ENCODE results near the gene NLGN1.

NLGN1 gene

DNA sequence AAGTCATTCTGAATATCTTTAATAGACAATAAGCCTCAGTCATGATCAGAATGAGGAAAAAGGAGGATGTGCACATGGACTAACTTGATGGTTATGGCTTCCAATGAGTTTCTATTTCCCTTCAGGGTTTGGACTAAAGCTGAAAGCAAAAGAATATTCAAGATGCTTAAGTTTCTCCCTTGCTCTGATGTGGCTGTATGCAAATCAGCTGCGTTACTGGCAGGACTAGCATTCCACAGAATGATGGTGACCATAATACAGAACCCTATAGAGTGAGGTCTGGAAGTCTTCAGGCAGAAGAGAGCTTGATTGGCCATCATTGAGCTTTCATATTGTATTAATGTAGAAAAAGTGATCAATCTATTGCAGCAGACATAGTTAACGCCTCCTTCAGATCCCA is 466.0 kb downstream of the NLGN1 start:
- no peak for ATAC-seq

DNA sequence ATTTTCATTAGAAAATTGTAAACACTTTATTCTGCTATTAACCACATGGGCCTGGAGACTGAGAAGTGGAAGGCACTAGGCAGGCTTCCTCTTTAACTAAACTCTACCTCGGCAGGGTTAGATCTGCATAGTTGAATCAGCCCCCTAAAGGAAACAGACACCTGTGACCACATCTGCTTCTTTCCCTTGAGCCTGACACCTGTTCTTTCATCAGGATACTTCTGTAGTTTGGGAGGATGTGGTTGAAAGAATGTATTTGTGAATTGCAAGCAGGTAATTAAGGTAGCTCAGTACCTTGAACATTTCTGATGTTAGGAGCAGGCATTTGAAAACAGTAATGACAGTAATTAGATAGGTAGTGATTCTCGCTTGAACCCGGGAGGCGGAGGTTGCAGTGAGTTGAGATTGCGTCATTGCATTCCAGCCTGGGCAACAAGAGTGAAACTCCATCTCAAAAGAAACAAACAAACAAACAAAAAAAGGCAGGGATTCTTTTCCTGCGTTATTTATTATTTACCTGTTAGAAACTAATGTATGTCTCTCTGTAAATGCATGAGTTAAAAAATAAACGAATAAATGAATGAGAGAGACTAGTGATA is 468.5 kb downstream of the NLGN1 start:
- ATAC-seq = no peak

DNA sequence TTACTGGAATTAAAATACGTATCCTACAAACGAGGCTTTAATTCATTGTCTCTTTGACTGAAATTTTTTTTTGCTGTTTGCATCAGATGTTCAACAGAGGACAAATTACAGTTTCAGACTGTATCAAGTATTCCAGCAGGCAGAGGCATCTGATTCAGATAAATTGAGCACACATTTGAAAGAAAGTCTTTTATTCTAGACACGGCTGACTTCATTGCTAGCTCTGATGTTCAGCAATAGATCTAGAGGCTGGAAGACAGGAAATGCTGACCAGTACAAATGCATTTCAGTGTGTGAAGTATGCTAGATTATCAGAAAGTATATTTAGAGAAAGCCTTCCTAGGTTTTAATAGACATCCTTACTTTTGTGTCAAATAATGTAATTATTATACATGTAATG is 472.2 kb downstream of the NLGN1 start:
- ATAC-seq = no peak

DNA sequence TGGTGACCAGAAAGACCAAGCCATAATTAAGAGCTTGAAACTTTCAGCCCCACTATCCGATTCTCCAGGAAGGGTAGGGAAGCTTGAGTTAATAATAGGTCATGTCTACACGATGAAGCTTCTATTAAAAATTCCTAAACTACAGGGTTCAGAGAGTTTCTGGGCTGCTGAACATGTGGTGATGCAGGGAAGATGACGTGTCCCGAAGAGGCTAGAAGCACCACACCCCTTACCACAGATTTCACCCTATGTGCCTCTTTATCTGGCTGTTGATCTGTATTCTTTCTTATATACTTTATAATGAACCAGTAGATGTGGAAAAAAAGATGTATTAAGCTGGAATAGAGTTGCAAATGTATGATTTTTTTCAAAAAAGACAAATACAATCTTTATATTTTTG is 473.4 kb downstream of the NLGN1 start:
- no peak for ATAC-seq

DNA sequence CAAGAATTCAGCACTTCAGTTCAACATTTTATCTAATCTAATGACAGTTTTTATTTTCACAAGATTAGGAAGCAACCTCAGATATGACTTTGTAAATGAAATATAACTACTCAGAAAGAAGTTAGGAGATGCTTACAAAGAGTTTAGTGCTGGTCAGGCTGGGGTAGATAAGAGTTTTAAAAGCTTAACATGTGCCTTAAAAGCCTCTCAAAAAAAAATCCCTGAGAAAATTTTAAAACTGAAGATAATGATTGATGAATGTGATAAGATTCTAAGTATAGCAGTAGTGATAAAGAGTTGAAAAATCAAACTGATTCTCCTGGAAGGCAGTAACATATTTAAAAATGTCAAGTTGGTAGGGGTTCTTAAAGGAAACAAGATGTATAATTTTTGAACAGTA is 478.2 kb downstream of the NLGN1 start:
- ATAC-seq = no peak

DNA sequence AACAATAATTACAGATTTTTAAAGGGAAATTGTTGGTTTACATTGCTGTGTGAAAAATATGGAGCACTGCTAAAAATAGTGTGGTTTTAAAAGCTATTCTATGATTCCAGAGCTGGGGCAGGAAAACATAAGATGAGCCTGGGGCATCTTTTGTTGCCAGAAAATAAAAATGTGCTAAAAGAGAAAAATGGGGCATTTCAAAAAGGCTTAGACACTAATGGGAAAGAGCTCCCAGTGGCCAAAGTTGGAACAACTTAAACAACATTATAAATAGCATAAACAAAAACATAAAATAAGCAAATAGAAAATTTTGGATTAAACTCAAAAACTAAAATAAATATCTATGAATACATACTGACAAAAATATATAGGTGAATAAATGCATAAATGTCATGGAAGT is 478.9 kb downstream of the NLGN1 start:
- no peak for ATAC-seq

DNA sequence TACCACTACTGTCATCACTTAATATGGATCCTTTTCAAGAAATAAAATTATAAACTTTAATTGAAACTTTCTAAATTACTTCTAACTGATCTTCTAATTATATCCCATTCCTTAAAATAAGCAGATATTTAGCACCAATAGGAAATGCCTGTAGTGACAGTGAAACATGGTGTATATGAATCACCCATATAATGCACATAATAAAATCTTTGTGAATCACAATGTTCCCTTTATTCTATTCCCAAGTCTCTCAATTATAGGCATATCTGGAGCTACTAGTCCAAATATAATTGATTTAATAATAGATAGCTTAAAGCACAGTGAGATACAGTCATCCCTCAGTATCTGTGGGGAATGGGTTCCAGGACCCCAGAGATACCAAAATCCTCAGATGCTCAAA is 490.3 kb downstream of the NLGN1 start:
- no peak for ATAC-seq

DNA sequence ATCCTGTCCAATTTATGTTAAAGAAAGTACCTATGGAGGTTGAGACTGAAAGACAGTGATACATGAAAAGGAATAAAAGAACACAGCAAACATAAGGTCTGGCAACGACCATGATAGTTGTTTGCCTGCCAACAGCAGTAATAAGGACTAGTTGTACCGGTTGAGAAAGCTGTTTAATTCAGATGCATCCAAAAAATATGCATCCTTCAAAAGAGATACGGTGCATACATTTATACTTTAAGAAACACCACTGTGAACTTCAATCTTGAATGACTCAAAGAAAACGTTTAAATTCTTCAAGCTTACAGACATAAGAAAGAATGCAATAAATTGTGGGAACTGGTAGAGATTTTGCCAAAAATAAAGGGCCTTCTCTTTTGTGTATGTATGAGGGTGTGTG is 492.1 kb downstream of the NLGN1 start:
- ATAC-seq = no peak

DNA sequence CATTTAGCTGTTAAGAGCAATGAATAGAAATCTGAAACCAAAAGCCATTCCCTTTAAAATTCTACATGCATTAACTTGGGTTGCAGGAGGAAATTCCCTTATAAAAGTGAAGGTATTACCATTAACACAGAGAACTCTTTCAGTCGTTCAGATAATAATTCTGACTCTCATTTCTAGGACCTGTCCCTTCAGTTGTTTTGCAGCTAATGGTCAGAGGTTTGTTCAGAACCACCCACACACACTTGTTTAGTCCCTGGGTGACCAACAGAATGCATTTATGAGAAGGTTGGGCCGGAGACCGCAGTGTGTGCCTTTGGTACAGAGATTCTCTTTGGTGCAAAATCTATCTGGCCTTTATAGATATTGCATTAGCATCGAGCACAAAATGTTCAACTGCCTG is 492.5 kb downstream of the NLGN1 start:
- no peak for ATAC-seq

DNA sequence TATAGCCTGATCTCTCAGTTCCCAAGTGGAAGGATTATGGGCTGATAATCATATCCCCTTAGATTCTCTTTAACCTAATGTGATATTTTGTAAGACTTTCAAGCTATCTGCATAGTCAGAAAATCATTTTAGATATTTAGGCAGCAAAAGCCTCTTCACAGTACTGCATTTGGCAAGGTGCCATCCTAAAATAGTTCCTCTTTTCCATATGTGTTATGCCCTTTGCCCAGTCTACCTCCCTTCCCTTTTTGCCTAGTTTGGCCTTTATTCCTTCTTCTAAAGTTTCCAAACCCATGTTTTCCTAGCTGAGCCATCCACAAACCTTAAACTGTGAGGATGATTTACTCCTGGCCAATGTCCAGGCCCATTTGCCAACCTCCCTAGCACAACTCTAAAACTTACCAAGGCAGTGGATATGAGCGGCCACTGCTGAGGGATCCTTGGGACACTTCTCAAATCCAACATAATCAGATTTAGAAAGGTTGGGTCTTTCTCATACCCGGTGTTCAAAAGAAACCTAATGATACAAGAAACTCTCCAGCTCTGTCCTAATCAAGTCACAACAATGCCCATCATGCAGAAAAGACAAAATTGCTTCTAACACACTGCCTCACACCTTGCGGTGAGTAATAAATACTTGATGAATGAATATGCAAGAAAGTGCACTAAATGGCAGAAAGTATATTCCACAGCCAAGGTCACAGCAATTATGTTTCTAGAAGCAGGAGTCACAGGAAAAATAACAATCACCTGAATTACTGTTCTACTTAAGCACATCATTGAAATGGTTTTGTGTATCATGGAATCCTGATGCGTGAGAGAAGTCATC is 493.9 kb downstream of the NLGN1 start:
- ATAC-seq = no peak

DNA sequence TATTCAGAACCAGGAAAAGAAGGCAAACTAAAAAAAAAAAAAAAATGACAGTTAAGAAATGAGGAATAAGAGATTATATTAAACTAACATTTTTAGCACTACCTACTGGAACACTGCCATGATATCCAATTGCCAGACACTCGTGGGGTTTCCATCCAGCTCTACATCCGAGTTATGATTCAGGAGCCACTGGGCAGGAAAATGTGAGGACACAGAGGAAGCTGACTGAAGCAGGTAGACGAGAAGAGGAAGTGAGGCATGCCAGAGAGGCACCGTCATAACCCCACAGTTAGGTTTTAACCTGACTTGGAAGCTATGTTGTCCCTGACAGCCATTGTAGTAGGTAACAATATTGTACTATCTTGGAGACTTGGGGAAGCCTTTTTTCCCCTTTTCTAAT is 495.0 kb downstream of the NLGN1 start:
- no peak for ATAC-seq

DNA sequence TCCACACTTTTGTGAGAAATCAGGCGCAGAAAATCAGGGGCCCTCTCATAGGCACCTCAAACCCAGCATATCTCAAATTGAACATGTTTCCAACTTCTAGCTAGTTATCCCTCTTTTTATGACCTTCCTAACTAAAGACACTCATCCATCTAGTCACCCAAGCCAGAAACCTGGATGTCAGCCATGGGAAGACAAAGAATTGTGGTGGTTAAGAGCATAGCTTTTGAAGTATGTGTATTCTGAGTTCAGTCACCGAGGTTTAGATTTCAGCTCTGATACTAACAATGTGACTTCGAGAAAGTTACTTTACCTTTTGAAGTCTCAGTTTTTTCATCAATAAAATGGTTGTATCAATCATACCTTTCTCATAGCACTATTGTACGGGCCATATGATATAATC is 495.5 kb downstream of the NLGN1 start:
- ATAC-seq = no peak

DNA sequence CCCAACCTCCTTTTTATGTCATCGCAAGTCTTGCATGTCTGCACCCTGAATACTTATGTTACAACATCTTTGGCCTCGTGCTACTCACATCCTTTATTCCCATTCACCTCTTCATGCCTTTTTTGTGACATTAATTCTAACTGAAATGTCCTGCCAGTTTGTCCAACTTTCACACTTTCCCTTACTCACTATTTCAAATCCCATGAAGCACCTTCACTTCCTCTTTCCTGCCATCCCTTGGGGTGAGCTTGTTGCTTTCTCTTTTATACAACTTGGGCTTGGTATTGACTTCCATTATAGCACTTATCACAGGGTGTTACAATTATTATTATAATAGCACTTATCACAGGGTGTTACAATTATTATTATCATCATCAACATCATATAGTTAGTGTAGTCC is 496.3 kb downstream of the NLGN1 start:
- ATAC-seq = no peak

DNA sequence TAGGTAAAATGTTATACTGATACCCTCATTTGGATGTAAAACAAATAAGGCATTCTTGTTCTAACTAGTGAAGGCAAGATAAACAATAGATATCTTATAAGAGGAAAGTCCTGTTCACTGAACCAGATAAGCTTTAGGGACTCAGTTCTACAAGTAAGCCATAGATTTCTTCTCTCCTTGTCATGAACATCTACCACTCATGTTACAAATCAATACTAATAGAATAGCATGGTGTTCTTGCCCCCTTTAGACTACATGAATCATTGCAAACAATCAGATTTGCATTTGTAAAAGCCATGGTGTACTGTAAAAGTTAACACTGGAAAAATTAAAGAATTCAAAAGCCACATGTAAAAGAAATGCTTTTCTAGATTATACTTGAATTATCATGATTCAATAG is 500.1 kb downstream of the NLGN1 start:
- ATAC-seq = no peak

DNA sequence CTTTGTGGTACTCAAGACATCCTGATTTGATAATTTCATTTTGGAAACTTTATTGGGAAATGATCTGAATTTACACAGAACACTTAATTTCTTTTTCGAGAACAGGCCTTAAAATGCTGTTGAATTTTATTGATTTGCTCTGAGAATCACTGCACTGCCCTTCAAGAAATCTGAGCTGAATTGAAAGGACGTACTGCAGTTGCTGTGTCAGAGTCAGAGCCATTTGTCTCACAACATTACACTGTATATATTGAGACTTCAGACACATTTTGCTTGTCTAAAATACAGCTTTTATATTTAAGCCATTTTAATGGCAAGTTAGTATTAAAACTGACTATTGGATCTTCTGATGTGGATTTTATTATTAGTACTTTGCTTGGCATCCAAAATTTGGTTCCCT is 504.1 kb downstream of the NLGN1 start:
- no peak for ATAC-seq

DNA sequence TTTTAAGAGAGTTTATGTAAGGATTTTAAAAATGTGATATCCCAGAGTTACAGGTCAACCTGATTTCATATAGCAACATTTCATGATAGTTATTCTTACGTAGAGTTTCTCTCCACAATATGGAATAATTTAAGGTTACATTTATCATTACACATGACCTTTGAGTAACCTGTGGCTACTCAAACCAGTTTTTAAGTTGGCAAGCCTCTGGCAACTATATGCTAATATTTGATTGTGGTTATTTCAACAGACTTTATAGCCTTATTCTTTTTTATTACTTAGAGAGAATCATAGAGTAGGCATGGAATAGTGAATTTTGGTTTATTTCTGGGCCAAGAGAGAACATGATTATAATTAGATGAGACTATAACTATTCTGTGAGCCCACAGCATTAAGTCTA is 504.9 kb downstream of the NLGN1 start:
- no peak for ATAC-seq

DNA sequence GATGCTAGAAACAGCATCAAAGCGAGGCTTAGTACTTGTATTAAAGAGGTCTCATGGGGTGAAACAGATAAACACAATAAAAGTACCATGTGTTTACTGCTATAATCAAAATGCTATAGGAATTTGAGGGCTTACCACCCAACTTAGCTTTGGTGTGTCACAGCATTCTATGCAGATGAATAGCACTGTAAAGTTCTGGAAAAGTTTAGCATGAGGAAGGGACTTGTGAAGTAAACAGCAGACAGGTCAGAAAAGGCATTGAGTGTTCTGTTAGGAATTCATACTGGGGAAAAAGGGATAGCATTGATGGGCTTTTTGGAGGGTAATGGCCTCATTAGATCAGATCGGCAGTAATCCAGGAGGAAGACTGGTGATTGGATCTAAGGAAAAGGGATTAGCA is 505.3 kb downstream of the NLGN1 start:
- ATAC-seq = no peak

DNA sequence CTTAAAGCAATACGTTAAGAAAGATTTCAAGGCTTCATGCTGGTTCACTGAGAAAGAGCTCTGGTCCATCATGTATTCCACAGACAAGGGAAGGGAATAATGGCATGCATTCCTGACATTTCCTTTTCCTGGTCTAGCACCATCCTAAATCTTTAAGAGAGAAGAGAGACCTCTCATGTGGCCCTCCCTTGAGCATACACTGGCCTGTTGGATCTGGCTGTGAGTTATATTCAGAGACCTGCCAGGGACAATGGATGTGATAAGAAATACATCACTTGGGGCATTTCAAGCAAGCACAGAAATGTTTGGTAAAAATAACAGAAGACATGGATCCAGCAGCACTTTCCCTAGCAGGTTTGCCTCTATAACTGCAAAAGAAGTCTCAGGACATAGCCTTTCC is 507.8 kb downstream of the NLGN1 start:
- ATAC-seq = no peak

DNA sequence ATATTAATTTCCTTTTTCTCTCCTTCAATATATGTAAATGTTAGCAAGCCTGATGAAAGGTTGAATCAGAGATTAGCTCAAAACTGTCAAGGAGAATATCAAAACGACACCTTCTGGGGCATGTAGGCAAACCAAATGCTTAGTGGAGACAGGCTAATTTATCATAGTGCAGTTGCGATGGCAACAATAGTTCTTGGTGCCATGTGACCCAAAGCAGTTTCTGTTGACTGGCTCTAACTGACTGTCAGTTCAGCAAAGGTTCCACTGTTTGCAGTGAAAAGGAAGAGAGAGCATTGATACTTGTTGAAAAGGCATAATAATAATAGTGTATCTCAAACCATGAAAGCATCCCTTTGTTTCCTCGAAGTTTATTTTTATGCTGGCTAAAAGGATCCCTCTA is 513.9 kb downstream of the NLGN1 start:
- no peak for ATAC-seq

DNA sequence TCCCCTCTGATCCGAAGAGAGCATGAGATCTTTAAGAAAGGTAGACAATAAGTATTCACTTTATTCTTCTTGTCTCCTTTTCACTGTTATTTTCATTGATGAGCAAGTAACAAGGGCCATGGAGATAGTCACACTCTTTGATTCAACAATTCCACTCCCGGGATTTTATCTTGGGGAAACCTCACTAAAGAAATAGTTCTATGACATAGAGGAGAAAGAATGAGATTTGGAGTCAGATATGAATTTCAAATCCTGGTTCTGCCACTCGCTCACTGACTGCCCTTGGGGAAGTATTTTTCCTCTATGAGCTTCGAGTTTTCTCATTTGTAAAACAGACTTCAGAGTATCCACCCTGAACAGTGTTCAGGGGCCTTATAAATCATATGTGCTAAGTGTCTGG is 514.6 kb downstream of the NLGN1 start:
- ATAC-seq = no peak

DNA sequence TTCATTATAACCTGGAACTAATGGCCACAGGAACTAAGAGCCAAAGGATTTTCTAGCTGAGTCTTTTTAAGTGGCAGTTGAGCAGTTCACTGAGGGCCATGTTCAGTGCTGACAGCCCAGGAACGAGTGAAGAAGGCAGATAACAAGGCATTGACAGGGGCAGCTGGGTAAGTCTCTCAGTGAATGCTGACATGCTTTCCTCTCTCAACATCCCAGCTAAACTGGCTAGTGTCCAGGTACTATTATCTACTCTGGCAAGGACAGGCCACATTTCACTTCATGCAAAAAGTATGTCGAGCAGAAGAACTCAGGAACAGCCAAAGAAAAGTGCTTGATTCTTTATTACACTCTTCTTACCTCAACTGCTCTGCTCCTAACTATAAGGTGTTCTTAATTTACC is 515.9 kb downstream of the NLGN1 start:
- ATAC-seq = no peak

DNA sequence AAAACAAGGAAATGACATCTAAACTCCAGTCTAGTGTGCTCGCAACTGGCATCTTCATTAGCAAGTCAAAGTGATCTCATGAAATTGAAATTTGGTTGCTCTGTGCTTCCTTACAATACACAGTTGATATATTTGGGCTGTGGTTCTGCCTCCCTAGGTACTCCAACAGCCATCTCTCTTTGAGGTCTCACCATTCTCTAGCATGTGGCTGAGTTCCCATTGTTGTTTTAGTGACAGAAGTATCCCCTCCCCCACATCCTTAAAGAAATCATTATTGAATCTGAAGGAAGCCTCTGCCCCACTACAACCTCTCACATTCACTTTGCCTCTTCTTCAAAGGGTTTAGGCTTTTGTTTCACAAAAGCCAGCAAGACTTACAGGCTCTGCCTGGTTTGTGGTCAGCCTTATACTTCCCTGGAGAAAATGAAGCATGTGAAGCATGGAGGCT is 516.5 kb downstream of the NLGN1 start:
- no peak for ATAC-seq

DNA sequence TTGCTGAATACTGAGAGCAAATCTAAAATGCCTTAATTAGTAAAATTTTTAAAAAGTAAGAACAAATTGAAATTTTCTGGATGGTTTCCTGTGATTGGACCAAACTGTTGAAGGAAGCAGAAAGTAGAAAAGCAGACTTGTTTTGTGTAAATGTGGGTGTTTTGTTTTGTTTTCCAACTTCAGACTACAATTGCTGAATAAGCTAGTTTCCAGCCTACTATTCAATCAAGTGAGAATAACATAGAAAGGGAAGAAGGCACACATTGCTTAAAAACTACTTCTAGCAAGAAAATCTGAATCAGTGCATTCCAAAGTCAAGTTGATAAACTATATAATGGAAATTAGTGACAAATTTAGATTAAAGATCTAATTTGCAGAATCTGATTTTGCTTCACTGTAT is 519.3 kb downstream of the NLGN1 start:
- ATAC-seq = no peak

DNA sequence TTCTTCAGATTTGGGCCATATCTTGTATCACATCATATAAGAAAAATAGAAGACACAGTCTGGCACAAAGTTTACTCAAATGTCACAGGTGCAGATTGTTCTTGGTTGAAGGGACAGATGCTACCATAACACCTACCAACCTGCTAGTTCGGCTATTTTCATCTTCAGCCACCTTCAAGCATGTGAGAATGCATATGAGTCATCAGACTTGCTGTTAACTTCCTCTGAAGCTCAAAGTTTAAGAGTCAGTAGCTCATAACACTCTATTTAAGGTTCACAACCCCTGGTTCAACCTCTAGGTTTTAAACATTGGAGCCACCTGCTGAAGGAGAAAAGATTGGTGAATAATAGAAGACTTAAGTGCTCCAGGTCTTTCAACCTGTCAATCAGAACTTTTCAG is 522.8 kb downstream of the NLGN1 start:
- ATAC-seq = no peak

DNA sequence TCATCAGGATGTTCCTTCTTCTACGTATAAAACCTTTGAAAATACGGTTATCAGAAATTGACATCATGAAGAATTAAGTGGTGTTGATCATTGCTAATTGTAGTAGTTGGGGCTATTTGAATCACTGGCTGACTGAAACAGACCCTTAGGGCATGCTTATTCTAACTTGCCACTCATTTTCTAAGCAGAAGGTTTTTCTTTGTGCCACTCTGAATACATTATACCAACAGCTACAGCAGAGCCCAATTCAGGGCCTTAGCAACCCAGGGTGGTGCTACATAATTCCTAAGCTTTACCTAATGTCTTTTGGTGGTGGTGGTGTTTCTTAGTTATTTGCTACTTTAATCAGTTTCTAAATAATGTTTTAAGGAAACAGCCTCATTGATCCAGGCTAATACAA is 524.2 kb downstream of the NLGN1 start:
- no peak for ATAC-seq

Data from activated CD4-positive, CD25-positive, alpha-beta regulatory T cell treated with anti-CD3 and anti-CD28 coated beads, Interleukin-2, amount 50 U/mL, for 24 hours (primary cell).